ENCODE data around the gene CFAP74. TPM values are rescaled to one million over a fixed set of nuclear protein-coding genes. Genes with fewer than 3 reads are reported as not detected.

CFAP74 gene
- not detected in 2 replicates for total RNA-seq
- not detected for polyA plus RNA-seq (2012)

- no peak for DNase-seq (ENCODE audit: low read depth)
Measured at GRCh38 chr1:2003541-2004131, at the start of gene CFAP74. TSS of gene CFAP74 (minus strand) at chr1:2003786. CDS start at chr1:1990956, 12,830 bp downstream.

GRCh38 chr1:2053217-2053616 is 49.6 kb upstream of the CFAP74 start:
- DNase-seq (ENCODE audit: low read depth): no peak

DNA sequence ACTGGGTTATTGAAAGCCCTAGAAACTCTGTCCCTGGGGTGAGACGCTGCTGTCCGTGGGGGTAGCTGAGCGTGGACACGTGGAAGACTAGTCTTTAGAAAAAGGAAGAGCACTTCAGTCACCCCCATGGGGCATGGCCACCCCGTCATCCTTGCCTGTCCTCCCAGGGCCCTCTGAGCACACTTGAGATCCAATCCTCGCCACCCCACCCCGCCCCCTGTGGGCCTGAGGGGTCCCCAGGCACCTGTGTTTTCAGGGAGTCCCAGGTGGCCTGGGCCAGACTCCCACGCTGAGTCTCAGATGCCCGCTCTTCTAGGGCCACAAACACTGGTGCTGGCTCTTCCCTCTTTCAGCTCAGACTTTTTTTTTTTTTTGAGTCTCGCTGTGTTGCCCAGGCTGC is 49.2 kb upstream of the CFAP74 start:
- no peak for DNase-seq (ENCODE audit: low read depth)

DNA sequence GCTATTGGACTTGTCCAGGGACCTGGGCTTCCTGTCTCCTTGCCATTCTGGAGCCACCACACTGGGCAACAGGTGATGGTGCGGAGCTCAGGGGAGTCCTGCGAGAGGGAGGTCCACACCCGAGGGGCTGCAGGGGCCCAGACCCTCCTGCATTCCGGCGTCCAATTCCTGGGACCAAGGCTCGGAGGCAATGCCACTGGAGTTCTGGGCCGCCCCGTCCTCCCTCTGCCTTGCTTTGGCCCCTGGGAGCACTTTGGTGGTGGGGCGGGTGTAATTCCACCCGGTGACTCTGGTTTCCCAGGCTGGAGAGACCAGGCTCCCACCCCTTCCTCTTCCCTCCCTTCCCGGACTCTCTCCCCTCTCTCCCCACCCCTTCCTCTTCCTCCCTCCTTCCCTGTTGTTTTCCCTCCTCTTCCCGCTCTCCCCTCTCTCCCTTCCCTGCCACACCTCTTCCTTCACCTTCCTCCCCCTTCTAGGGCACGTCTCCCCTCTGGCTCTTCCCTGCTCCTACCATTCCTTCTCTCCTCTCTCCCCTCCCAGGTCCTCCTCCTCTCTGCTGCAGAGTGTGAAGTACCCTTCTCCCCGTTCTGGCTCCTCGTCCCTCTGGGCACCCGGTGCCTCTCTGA is 48.6 kb upstream of the CFAP74 start:
- no peak for DNase-seq (ENCODE audit: low read depth)

DNA sequence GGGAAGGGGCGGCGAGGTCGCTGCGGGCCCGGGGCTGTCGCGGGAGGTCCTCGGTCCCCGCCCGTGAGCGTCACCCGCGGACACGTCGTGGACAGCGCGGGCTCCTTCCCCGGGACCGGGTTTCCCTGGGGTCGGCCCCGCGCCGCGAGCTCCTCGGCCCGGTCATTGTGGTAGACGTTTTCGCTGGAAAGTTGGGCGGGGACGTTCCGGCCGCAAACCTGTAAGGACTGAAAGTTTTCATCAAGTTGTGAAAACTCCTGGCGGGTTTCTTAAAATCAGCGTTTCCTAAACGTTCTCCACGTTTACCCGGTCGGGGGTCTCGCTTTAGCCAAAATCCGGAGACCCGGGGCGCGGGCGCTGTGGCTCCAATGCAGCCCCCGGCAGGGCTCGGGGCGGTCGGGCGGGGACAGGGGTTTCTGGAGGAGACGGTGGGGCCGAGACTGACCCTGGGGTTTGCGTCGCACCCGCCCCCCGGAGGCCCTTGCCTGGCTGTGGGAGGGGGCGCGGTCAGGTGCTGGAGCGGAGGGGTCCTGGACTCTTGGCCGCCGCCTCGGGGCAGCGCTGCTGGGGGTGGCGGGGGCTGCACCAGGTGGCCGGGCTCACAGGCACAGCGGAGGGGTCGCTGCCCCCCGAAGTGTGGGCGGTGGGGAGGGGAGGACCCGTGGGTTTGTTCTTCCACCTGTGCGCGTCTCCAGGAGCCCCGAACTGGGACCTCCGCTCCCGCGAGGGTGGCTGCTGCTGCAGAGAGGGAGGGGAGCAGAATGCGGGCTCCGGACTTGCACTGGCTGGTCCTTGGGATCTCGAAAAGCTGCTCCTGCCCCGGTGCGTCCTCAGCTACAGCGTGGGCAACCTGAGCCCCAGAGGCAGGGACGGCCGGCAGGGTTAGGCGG is 47.5 kb upstream of the CFAP74 start:
- no peak for DNase-seq (ENCODE audit: low read depth)

- DNase-seq (ENCODE audit: low read depth): no peak
Measured at GRCh38 chr1:2050461-2050792, 46.8 kb upstream of the CFAP74 start.

- DNase-seq (ENCODE audit: low read depth): no peak
Measured at GRCh38 chr1:2049718-2050431, 46.3 kb upstream of the CFAP74 start, which contains the start of gene PRKCZ. TSS of gene PRKCZ (plus strand) at chr1:2050411. CDS start at chr1:2050631, 220 bp downstream.

GRCh38 chr1:2049225-2049717 is 45.7 kb upstream of the CFAP74 start:
- DNase-seq (ENCODE audit: low read depth): no peak

DNA sequence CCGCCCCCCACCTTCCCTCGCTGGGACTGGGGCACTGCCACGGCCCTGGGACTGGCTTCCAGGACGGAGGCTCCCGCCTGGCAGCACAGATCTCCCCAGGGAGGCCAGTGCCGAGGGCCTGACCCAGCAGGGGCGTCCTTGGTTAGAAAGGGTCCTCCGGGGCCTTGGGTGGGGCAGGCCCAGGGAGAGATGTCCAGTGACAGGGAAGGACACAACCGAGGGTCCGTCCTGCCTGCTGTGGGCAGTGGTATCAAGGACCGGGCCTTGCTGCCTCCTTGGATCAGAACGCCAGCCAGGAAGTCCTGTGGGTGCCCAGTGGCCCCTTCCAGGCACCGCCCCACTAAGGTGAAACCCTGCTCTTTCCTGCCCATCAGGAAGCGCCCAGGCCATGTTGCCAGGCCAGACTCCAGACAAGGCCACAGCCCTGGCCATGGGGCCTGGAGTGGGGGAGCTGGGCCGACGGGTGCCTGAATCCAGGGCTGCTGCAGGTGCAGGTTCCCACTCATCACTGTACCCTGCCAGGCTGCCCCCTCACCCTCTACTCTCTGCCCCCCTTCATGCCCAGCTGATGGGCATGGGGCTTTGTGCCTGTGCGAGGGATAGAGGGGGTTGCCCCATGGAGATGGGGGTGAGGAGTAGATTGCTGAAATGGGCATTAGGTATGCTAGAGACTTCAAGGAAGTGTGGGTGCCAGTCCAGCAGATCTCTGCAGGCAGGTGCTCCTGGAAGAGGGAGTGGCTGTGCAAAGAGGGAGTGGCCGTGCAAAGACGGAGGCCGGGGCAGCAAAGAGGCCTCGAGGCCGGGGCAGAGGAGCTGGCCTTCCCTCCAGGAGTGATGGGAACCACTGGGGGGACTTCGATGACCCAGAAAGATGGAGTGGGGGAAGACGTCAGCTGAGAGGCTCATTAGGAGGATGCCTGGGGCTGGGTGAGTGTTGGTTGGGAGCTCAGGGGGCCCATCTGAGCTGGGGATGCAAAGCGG is 44.5 kb upstream of the CFAP74 start:
- no peak for DNase-seq (ENCODE audit: low read depth)

DNA sequence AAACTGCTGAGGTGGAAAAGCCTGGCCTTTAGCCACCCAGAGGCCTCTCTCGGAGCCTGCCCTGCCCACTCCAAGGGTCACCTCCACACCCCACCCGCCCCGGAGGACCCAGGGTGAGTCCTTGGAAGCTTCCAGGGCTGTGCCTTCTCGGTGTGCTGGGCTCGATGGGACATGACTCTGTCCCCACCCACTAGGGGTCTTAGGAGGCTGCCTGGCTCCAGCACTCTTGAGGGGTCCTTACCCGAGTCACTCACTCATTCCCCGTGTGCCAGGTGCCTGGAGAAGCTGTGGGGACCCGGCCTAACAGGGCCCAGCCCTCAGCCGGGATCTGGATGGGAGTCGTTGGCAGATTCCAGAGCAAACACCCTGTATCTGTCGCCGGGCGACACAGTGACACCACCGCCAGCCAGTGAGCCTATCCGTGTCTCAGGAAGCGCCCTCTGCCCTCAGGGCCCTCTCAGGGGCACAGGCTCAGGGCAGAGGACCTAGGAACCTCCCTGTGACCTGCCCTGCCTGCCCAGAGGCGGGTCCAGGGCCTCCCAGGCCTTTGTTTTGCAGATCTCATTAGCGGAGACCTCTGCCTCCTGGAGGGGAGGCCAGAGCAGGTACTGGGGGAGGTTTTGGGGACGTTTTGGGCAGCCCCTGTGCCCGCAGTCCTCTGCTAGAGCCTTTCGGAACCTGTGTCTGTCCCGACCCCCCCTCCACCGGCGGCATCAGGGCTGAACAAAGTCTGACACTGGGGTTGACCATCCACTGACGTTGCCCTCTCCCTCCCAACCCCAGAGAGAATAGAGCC is 43.6 kb upstream of the CFAP74 start:
- no peak for DNase-seq (ENCODE audit: low read depth)

- DNase-seq (ENCODE audit: low read depth): no peak
Measured at GRCh38 chr1:2046174-2046917, 42.8 kb upstream of the CFAP74 start.

DNA sequence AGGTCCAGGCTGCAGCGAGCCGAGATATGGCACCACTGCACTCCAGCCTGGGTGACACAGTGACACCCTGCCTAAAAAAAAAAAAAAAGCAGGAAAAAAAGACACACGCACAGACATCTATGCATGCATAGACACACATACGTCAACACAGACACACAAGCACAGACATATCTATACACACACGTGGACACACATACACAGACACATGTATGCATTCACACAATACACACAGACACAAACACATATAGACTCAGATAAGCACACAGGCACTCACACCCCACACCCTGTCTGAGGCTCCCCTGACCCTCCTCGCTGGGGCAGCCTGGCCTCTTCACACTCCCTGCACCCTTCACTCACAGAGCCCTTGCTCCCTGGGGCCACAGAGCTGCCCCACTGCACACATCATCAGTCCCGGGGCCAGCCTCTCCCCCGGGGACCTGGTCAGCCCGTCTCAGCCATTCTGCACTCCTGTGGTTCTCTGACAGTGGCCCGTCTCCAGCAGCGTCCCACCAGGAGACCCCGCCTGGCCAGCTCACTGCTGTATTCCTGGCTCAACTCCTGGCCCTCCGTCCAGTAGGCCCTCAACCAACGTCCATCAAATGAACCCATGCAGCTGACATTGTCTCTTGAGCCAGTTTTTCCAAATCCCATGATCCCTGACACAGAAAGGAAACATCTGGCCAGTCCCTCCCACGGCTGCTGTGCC is 42.0 kb upstream of the CFAP74 start:
- peak; percentile 5 for DNase-seq (ENCODE audit: low read depth)

GRCh38 chr1:2044510-2045319 is 41.1 kb upstream of the CFAP74 start:
- DNase-seq (ENCODE audit: low read depth): peak; percentile 54

GRCh38 chr1:2043886-2044285 is 40.3 kb upstream of the CFAP74 start:
- DNase-seq (ENCODE audit: low read depth): no peak

- no peak for DNase-seq (ENCODE audit: low read depth)
Measured at GRCh38 chr1:2042830-2043773, 39.5 kb upstream of the CFAP74 start.

DNA sequence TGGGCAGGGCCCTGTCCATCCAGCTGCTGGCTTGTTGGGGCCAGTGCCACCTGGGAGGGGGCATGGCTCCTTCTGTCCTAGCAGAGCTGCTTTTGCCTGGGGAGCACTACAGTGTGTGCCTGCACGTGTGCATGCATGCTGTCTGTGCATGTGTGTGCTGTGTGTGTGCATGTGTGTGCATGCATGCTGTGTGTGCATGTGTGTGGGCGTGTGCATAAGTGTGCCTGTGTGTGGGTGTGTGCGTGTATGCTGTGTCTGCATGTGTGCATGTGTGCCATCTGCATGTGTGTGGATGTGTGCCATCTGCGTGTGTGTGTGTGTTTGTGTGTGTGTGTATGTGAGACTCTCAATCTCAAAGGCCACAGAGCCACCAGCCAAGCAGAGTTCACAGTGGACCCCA is 38.3 kb upstream of the CFAP74 start:
- no peak for DNase-seq (ENCODE audit: low read depth)

All from myocyte (in vitro differentiated cells).